Measurements from ENCODE around the gene NPAS2.

Gene NPAS2

DNA sequence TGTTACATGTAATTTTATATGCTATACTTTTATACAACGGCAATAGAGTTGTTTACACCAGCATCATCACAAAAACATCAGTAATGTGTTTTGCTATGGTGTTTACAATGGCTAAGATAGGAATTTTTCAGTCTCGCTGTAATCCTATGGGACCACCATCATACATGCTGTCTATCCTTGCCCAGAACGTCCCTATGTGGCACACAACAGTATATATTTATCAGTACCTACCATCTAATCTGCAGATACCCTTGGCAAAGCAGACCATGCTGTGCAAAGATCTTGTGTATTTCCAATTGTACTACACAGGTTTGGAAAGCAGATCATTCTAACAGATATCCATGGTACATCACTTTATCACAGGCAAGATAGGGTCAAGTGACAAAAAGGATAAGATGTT lies 197.4 kb downstream of the NPAS2 start:
- ATAC-seq = no peak

DNA sequence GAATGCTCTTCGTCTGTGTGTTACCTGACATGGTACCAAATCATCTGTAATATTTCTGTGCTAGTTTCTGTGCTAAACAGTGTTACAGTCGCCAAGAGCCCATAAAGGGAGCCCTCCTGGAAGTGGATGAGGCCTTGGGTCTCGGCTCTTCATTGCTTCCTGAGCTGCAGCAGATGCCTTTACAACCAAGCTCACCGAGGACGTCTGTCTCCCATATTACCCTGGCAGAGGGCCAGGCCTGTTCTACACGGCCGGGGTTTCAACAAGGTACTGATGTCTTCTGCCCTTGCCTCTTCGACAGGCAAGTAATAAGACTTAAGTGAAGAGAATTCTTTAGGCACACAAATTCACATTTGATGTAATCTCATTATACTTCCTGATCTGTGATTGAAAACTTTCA lies 199.0 kb downstream of the NPAS2 start:
- DNase-seq (no peak), ATAC-seq (no peak)

More for the DNA sequence above, 197.4 kb downstream of the NPAS2 start:
- no peak for DNase-seq

DNA sequence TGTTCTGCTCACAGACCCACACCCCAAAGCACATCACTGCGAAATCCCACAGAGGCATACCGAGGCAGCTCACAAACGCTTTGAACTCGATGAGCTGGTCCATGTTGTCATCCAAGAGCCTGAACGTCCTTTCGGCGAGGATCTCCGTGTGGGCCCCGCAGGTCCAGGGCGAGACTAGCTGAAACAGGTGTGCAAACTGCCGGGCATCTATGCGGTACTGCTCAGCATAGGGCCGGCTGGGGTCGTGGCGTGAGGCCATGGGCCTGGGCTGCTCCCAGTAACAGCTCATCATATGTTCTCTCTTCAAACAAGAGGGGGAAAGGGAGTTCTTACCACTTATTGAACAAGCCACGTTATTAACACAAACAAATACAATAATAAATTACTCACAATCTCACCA lies 202.3 kb downstream of the NPAS2 start:
- ATAC-seq (no peak), DNase-seq (no peak)

DNA sequence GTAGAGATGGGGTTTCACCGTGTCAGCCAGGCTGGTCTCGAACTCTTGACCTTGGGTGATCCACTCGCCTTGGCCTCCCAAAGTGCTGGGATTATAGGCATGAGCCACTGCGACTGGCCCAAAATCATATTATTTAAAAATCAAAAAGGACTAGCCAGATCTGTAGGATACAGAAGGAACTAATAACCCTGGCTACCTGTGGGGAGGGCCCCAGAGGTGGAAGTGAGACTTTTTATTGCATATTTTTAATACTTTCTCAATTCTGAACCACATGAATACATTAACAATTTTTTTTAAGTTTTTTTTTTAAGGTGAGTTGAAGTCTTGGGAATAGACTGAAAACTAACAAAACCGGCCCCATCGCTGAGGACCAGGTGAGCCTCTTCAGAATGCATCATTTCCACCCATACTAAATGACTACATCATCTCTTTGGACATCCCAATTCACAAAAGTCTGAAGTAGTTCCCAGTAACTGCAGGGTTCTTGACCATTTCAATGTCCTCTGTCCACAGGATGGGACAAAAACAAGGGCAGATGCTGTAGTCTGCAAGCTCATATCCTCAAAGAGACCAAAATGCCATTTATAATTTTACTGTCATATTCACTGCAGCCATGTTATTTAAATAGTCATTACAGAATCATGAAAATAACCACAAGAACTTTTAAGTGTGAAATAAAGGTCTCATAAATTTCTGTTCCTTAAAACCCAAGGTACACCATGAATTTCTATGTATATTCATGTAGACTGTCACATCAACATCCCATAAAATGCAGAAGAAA lies 203.6 kb downstream of the NPAS2 start:
- ATAC-seq = no peak
- no peak for DNase-seq

DNA sequence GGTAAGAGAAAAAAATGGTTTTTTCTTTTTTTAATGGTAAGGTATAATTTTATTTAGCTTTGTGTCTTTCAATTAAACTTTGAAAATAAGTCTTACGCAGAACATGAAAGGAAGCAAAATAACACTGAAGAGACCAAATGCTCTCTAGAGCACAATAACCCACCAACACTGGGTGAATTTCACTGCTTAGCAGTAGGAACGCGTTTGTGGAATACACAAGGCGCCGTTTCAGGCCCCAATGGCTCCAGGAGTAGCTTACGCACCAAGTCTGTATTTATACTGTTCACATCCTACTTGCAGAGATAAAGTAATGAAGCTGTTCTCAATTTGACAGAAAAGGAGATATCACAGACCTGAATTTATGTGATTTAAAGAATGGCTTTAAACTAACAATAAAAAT lies 205.6 kb downstream of the NPAS2 start:
- no peak for ATAC-seq

DNA sequence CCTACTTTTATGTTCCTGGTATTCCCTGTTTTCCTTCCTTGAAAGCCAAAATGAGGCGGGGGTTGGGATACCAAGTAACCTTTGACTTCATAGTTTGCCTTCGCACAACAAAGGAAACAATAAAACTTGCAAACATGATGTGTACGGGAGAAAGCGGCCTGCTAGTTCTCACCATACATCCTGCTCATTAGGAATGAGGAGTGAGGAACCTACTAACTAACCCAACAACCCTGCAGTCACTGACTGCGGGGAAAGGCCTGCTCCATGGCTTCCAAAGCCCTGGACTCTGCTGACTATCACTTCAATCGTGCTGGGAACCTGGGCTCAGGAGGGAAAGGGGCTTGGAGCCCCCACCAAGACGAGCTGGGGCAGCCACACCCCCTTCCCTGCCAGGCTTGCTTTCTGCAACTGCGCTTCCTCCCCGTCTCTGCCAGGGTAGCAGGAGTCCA lies 206.3 kb downstream of the NPAS2 start:
- no peak for ATAC-seq
- no peak for DNase-seq

More for the DNA sequence above, 205.6 kb downstream of the NPAS2 start:
- no peak for DNase-seq

DNA sequence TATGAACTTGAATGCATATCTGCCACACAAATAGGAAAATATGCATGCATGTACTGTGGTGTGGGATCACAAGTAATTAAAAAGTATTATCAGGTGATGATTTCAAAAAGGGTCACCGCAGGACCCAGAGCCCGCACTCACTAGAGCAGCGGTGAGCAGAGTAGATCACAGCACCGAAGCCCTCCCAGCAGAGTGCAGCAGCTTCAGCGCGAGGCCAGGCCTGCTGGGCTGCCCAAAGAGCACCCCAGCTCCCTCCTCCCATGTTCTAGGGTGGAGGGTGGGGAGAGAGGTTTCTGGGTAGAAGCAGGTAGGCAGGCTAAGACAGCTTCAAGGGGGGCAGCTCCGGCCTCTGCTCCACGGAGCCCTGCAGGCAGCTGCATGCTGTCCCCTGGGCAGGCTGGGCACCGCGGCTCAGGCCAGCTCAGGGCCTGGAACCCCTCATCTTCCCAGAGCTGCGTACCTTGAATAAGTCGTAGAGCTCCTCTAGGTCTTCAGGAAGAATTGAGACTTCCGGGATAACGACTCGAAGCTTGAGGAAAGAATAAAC lies 207.1 kb downstream of the NPAS2 start:
- no peak for DNase-seq
- ATAC-seq = no peak

DNA sequence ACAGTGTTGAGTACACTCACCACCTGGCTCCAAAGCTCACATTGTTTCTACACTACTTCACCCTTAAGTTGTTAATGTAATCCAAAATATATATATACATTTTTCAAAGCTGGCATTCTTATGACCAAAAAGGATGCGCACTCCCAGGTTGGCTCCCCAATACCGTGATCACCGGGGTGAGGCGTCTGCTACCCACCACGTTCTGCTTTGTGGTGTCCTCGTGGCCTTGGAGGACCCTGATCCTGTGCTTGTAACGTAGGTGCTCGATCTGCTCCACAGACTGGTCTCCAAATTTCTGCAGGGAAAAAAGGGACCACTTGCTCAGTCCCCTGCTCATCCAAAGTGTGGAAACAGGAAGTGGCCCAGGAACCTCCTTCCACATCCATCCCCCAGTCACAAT lies 207.9 kb downstream of the NPAS2 start:
- DNase-seq (no peak), ATAC-seq (no peak)

DNA sequence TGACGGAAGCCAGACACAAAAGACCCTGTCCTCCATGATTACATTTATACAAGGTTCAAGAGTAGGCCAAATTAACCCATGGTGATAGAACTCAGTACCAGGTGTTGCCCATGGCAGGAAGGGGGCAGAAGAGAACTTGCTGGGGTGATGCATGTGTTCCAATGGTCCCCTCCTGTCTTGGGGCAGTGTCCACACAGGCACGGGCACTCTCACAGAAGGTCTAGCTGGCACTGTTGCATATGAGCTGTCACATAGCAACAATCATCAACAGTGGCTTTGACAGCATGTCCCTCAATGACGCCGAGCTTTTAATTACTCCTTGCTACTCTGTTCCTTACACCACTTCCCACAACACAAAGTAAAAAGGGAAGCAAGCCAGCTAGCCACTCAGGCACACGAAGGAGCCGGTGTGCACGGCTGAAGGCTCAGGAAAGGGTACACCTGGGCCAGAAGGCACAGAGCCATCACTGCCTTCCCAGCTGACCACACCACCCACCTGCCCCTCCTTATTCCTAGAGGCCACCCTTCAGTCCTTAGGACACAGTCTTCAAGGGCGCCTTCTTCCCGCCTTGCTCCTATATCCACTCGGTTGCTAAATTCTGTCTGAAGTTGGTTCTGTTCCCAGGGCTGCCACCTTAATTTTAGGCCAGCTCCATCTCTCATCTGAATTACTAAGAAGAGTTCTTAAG lies 211.1 kb downstream of the NPAS2 start:
- DNase-seq (no peak), ATAC-seq (no peak)

DNA sequence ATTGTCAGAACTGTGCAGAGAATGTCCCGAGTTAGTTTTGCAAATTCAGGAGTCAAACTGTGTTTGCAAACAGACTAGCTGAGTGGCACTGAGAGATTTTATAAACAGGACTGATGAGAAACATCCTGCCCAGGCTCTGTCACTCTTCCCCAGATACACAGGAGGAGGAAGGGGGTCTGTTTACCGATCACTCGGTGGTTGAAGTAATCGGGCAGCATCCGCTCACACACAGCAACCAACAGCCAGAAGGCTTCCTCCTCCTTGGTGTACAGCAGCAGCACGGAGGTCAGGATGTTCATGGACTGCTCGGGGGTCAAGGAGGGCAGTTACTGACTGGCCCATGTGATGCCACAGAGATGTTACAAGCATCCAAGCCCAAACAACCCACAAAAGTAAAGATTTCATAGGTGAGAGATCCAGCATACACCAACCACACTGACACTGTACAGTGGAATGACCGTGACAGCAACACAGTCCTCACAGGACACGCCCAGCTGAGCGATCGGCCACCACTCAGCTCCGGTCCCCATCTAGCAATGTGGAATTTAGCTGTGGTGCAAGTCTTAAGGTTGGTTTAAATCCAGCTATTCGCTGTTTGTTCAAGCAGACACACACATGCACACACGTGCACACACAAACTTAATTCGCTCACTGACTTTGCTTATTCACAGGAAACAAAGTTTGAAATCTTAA lies 212.3 kb downstream of the NPAS2 start:
- DNase-seq (no peak), ATAC-seq (no peak)

DNA sequence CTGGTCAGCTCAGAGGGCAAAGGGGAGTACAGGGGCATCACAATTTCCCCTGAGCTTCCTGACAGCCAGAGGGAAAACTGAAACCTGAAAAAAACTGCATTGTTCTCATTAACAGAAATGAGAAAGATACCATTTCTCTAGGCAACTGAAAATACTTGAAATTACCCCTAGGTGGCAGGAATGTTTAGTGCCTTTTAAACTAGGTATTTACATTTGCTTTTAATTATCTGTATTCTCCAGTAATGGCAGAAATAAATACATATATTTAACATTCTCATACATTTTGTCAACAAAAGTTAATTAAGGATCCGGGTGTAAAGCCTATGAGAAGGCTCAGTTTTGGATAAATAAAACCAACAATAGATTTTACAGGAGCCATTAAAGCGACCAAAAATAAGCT lies 216.6 kb downstream of the NPAS2 start:
- ATAC-seq (no peak), DNase-seq (no peak)

DNA sequence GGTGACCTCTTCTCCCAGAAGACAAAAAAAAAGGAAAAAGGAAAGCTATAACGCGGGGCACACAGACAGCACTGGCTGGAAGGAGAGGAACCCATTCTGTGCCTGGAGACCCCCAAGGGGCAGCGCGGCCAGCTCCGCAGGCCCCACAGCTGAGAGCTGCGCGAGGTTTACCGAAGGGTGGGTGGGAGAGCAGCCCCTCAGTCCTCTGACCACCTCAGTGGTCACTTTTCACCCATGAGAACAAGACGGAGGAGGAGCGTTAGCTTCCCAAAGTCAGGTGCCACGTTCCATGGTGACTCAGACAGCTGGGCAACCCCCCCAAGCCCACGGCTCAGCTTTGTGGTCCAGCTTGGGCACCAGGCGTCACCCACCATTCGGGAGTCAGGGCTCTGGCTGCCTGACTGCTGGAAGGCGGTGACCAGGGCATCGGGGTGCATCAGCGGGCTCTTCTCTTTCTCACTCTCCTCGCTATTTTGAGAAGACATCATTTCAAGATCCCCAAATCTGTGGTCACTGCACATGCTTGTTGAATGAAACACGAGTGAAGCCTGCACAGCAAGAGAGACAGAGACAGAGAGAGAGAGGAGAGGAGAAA lies 217.3 kb downstream of the NPAS2 start:
- ATAC-seq (no peak), DNase-seq (no peak)

DNA sequence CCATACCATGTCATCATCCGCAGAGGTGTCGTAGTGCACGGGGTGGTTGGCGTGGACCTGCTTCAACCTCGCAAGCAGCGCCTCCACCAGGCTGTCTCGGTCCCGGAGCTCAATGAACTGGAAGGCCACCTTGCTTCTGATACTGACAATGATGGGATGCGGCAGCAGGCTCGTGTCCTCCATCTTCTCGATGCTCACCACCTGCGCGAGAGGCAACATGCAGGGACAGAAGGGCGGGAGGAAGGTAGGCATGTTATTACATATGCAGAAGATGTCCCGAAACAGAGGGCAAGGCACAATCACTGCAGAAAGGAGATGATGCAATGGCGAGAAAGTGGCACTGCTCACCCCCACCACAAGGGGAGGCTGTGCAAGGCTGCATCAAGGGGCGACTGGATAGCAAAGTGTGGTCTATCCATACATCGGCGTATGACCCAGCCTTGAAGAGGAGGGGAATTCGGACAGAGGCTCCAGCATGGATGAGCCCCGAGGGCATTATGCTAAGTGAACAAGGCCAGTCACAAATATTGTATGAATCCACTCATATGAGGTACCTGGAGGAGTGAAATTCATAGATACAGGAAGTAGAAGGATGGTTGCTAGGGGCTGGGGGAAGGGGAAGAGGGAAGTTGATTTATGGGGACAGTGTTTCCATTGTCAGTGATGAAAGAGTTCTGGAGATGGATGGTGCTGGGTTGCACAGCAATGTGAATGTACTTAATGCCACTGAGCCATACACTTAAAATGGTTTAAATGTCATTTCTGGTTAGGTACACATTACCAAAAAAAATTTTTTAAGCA lies 218.7 kb downstream of the NPAS2 start:
- DNase-seq = peak; percentile 28

DNA sequence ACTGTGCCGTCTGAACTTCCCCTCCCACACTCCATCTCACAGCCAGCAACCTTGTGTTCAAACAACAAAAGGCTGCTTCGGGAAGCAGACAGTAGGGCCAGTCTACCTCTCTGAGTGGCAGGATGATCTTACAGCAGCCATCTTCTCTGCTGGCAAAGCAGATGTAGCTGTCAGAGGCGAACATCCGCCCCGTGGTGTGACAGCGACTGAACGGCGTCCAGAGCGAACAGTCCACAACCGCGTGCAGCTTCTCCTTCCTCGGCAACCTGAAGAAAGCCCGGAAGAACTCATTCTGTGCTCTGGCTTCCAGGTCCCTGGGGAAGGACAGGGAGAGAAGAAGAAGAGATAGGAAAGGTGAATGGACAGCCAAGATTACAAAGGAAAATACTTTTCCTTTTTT lies 220.1 kb downstream of the NPAS2 start:
- ATAC-seq = no peak
- no peak for DNase-seq

More for the DNA sequence above, 218.7 kb downstream of the NPAS2 start:
- ATAC-seq = no peak

DNA sequence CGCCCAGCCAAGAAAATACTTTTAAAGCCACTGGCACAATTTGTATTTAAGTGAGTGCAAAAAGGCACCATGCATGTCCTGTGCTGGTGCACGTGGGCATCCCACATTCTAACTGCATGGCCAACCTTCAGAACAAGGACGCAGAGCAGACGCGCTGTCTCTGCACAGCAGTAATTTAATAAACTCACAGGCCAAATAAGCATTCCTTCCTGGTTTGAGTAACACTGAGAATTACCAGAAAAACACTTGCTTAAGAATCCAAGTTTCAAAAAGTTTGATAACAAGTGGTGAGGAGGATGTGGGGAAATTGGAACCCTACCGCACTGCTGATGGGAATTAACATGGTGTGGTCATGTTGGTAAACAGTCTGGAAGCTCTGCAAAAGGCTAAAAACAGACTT lies 220.8 kb downstream of the NPAS2 start:
- DNase-seq = no peak

DNA sequence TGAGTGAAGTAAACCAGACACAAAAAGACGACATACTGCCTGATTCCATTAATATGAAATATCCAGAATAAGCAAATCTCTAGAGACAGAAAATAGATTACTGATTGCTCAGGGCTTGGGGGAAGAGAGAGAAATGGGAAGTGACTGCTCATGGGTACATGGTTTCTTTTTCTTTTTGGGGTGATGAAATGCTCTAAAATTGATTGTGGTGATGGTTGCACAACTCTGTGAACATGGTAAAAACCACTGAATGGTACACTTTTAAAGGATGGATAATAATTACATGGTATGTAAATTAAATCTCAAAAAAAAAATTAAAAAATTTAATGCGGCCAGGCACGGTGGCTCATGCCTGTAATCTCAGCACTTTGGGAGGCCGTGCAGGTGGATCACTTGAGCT lies 221.5 kb downstream of the NPAS2 start:
- ATAC-seq (no peak), DNase-seq (no peak)

More for the DNA sequence above, 220.8 kb downstream of the NPAS2 start:
- ATAC-seq = no peak

DNA sequence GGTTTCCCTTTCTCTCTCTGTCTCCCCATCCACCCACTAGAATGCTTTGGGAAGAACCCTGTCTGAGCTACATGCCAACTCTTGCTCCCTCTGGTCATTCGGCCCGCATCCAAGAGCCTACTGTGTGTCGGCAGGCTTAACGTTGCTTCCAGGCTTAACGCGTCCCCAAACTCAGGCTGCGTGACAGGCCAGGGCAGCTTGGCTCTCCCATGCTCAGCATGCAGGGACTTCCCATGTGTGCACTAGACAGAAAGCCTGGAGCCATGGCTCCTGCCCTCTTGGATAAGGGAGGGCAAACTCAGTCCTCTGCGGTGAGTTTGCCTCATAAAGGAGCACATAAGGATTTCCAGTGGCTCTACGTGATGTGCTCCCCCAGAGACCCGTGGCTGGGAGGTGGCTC lies 225.4 kb downstream of the NPAS2 start:
- no peak for DNase-seq
- no peak for ATAC-seq

Measured in stimulated activated naive CD8-positive, alpha-beta T cell treated with anti-CD3 and anti-CD28 coated beads, Interleukin-15, Interleukin-2, amounts not matched to agents 100 U/mL and 50 U/mL, for 24 hours (primary cell).